ENCODE results near the gene NTPCR. TPM values are rescaled to one million over a fixed set of nuclear protein-coding genes. Genes with fewer than 3 reads are reported as not detected.

NTPCR gene
- total RNA-seq, 1 donor from 2014 or later = 54.5 TPM

DNA sequence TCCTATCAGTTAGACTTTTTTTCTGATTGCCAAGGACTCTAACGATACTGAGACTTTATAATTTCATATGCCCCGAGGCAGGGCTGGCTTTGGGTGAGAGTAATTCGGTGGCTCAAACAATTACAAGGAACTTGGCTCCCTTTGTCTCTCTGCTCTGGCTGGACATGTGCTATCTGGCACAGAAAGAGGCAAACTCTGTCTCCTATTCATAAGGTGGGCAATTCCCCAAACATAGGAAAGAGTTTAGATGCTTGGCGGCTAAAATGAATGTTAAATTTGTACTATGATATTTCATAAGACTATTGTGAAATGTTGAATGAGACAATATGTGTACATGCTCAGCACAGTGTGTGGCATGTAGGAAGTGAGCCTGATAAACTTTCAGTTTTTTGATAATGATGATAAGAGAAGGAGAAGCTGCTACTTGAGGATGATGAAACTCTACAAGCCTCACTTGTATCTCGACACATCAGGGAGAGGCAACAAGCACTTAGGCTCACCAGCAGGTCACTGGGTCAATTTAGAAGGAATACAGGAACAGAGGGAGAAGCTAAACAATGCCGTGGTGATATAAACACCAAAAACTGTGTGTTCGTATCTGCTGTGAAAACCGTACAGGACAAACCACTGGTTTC lies 12.6 kb upstream of the NTPCR start:
- Histone ChIP-seq H3K36me3 (ENCODE audit: insufficient read depth, low read length) (no peaks in the 10 kb centered on the region), H3K9ac (ENCODE audit: low read length) (no peak overlapping the region), H2AFZ (ENCODE audit: low read depth, low read length) (no peak overlapping the region), H3K27ac (ENCODE audit: low read depth, low read length) (no peak overlapping the region), H3K4me3 (ENCODE audit: insufficient read depth, low read depth, low read length) (no peak overlapping the region), H4K20me1 (ENCODE audit: insufficient read depth, low read length) (no peaks in the 10 kb centered on the region), H3K79me2 (ENCODE audit: insufficient read depth, low read length) (no peaks in the 10 kb centered on the region), H3K4me2 (ENCODE audit: low read length) (no peak overlapping the region), H3K9me3 (ENCODE audit: insufficient read depth, low read depth, low read length) (no peaks in the 10 kb centered on the region), H3K4me1 (ENCODE audit: insufficient read depth, low read length) (no peaks in the 10 kb centered on the region), H3K27me3 (ENCODE audit: insufficient read depth, low read length) (no peaks in the 10 kb centered on the region)
- FAIRE-seq (no peak), DNase-seq (ENCODE audit: low read depth) (no peak)
- Mint-ChIP-seq H3K27me3 (ENCODE audit: low read depth, unreplicated experiment) (peaks cover 8% of the 10 kb centered on the region), H3K27ac (ENCODE audit: unreplicated experiment) (no peak overlapping the region), H3K36me3 (ENCODE audit: low read depth, unreplicated experiment) (no peaks in the 10 kb centered on the region), H3K9me3 (ENCODE audit: unreplicated experiment) (no peaks in the 10 kb centered on the region), H3K4me1 (ENCODE audit: low read depth, unreplicated experiment) (no peaks in the 10 kb centered on the region), H3K4me3 (ENCODE audit: unreplicated experiment) (no peak overlapping the region)
- no peak for TF ChIP-seq EZH2 (IDR thresholded peaks at IDR 0.05; ENCODE audit: insufficient read depth, low read length)
- TF ChIP-seq CTCF (IDR thresholded peaks at IDR 0.05; ENCODE audit: insufficient read depth, low read depth, low read length) = no peak

GRCh38 chr1:232938926-232939325 lies 11.5 kb upstream of the NTPCR start:
- Mint-ChIP-seq H3K36me3 (ENCODE audit: low read depth, unreplicated experiment) (no peaks in the 10 kb centered on the region), H3K9me3 (ENCODE audit: unreplicated experiment) (no peaks in the 10 kb centered on the region), H3K4me3 (ENCODE audit: unreplicated experiment) (no peak overlapping the region), H3K27ac (ENCODE audit: unreplicated experiment) (no peak overlapping the region), H3K4me1 (ENCODE audit: low read depth, unreplicated experiment) (no peaks in the 10 kb centered on the region), H3K27me3 (ENCODE audit: low read depth, unreplicated experiment) (peaks cover 8% of the 10 kb centered on the region)
- H3K9me3 ChIP-seq (ENCODE audit: insufficient read depth, low read depth, low read length) = no peaks in the 10 kb centered on the region
- H3K9ac ChIP-seq (ENCODE audit: low read length) = no peak overlapping the region
- no peak overlapping the region for H3K27ac ChIP-seq (ENCODE audit: low read depth, low read length)
- no peaks in the 10 kb centered on the region for H3K27me3 ChIP-seq (ENCODE audit: insufficient read depth, low read length)
- no peak overlapping the region for H3K4me2 ChIP-seq (ENCODE audit: low read length)
- no peaks in the 10 kb centered on the region for H3K36me3 ChIP-seq (ENCODE audit: insufficient read depth, low read length)
- no peaks in the 10 kb centered on the region for H3K4me1 ChIP-seq (ENCODE audit: insufficient read depth, low read length)
- DNase-seq (ENCODE audit: low read depth) (no peak), FAIRE-seq (no peak)
- H3K4me3 ChIP-seq (ENCODE audit: insufficient read depth, low read depth, low read length) = no peak overlapping the region
- no peak overlapping the region for H2AFZ ChIP-seq (ENCODE audit: low read depth, low read length)
- TF ChIP-seq EZH2 (IDR thresholded peaks at IDR 0.05; ENCODE audit: insufficient read depth, low read length) (no peak), CTCF (IDR thresholded peaks at IDR 0.05; ENCODE audit: insufficient read depth, low read depth, low read length) (no peak)
- H4K20me1 ChIP-seq (ENCODE audit: insufficient read depth, low read length) = no peaks in the 10 kb centered on the region
- no peaks in the 10 kb centered on the region for H3K79me2 ChIP-seq (ENCODE audit: insufficient read depth, low read length)

- H3K4me1 Mint-ChIP-seq (ENCODE audit: low read depth, unreplicated experiment) = no peaks in the 10 kb centered on the region
- FAIRE-seq = no peak
- no peak for TF ChIP-seq EZH2 (IDR thresholded peaks at IDR 0.05; ENCODE audit: insufficient read depth, low read length)
- TF ChIP-seq CTCF (IDR thresholded peaks at IDR 0.05; ENCODE audit: insufficient read depth, low read depth, low read length) = no peak
These were observed 10.7 kb upstream of the NTPCR start for GRCh38 chr1:232939748-232940147.

More at GRCh38 chr1:232939748-232940147, 10.7 kb upstream of the NTPCR start:
- no peak overlapping the region for H3K27ac Mint-ChIP-seq (ENCODE audit: unreplicated experiment)
- H3K27me3 Mint-ChIP-seq (ENCODE audit: low read depth, unreplicated experiment) = peaks cover 8% of the 10 kb centered on the region
- H3K4me3 Mint-ChIP-seq (ENCODE audit: unreplicated experiment) = no peak overlapping the region
- Histone ChIP-seq H3K9ac (ENCODE audit: low read length) (no peak overlapping the region), H2AFZ (ENCODE audit: low read depth, low read length) (no peak overlapping the region), H4K20me1 (ENCODE audit: insufficient read depth, low read length) (no peaks in the 10 kb centered on the region), H3K79me2 (ENCODE audit: insufficient read depth, low read length) (no peaks in the 10 kb centered on the region), H3K27ac (ENCODE audit: low read depth, low read length) (no peak overlapping the region), H3K4me1 (ENCODE audit: insufficient read depth, low read length) (no peaks in the 10 kb centered on the region), H3K4me2 (ENCODE audit: low read length) (no peak overlapping the region), H3K9me3 (ENCODE audit: insufficient read depth, low read depth, low read length) (peaks cover 3% of the 10 kb centered on the region), H3K4me3 (ENCODE audit: insufficient read depth, low read depth, low read length) (no peak overlapping the region), H3K36me3 (ENCODE audit: insufficient read depth, low read length) (no peaks in the 10 kb centered on the region), H3K27me3 (ENCODE audit: insufficient read depth, low read length) (no peaks in the 10 kb centered on the region)
- no peak for DNase-seq (ENCODE audit: low read depth)
- no peaks in the 10 kb centered on the region for H3K36me3 Mint-ChIP-seq (ENCODE audit: low read depth, unreplicated experiment)
- no peaks in the 10 kb centered on the region for H3K9me3 Mint-ChIP-seq (ENCODE audit: unreplicated experiment)
